Islet precursor cell (in vitro differentiated cells): ENCODE data around the gene P2RX5.

Source experiments
- DNase-seq: peaks from one replicate; pipeline ENCODE4 v3.0.0-alpha.2; 2018

Gene P2RX5

GRCh38 chr17:3656755-3657587, 39.0 kb downstream of the P2RX5 start:
- DNase-seq: peak; percentile 56

- DNase-seq: no peak
Measured at GRCh38 chr17:3656353-3656752, 39.6 kb downstream of the P2RX5 start.

GRCh38 chr17:3655766-3656165, 40.2 kb downstream of the P2RX5 start:
- no peak for DNase-seq

- peak; percentile 92 for DNase-seq
Measured at GRCh38 chr17:3647769-3648555, 48.0 kb downstream of the P2RX5 start.

- DNase-seq: no peak
Measured at GRCh38 chr17:3647251-3647650, 48.7 kb downstream of the P2RX5 start.

- DNase-seq: no peak
Measured at GRCh38 chr17:3645310-3645709, 50.6 kb downstream of the P2RX5 start.

GRCh38 chr17:3643889-3644349, 52.0 kb downstream of the P2RX5 start:
- DNase-seq: no peak

GRCh38 chr17:3641717-3642486, 54.1 kb downstream of the P2RX5 start:
- DNase-seq: no peak

- no peak for DNase-seq
Measured at GRCh38 chr17:3641014-3641413, 54.9 kb downstream of the P2RX5 start.

- no peak for DNase-seq
Measured at GRCh38 chr17:3639981-3640596, 55.9 kb downstream of the P2RX5 start.

- DNase-seq: no peak
Measured at GRCh38 chr17:3636908-3637373, 59.0 kb downstream of the P2RX5 start.

- DNase-seq: peak; percentile 100
Measured at GRCh38 chr17:3636154-3636907, 59.6 kb downstream of the P2RX5 start, which contains the start of the genes CTNS and SHPK. Gene CTNS, plus strand, starts transcription at chr17:3636760. Its CDS starts 3,447 bp downstream, at chr17:3640207. Gene SHPK, minus strand, starts transcription at chr17:3636250. Its CDS starts 31 bp downstream, at chr17:3636219.

GRCh38 chr17:3635474-3636153, 60.3 kb downstream of the P2RX5 start:
- peak; percentile 79 for DNase-seq

GRCh38 chr17:3632287-3632686, 63.7 kb downstream of the P2RX5 start:
- DNase-seq: no peak

- no peak for DNase-seq
Measured at GRCh38 chr17:3630781-3631180, 65.2 kb downstream of the P2RX5 start.

- no peak for DNase-seq
Measured at GRCh38 chr17:3627769-3628167, 68.2 kb downstream of the P2RX5 start.

GRCh38 chr17:3626831-3627768, 68.9 kb downstream of the P2RX5 start:
- peak; percentile 92 for DNase-seq
